Dermis blood vessel endothelial cell (primary cell): ENCODE measurements around the gene RICTOR. TPM values are rescaled to one million over a fixed set of nuclear protein-coding genes. Genes with fewer than 3 reads are reported as not detected.

Experiments
- total RNA-seq: library from RNA; depleted of rRNA; stranded (reverse); fragments of >200 nt; gene quantifications from 2 replicates; pipeline ENCODE4 v1.2.3, GENCODE V29; 2014

RICTOR gene
- total RNA-seq, 1 donor from 2014 or later, result 36.2 TPM

Other genes with a start within 250 kb of the RICTOR start
- 24.2 and 30.0 TPM in 2 replicates for gene OSMR, start 228.4 kb downstream of the RICTOR start, total RNA-seq
- not detected in 2 replicates for gene FYB1, start 145.2 kb upstream of the RICTOR start, total RNA-seq